ENCODE data around the gene NLRX1. TPM values are rescaled to one million over a fixed set of nuclear protein-coding genes. Genes with fewer than 3 reads are reported as not detected.

The NLRX1 gene
- total RNA-seq, 1 experiment from 2014 or later, result 16.7 TPM

DNA sequence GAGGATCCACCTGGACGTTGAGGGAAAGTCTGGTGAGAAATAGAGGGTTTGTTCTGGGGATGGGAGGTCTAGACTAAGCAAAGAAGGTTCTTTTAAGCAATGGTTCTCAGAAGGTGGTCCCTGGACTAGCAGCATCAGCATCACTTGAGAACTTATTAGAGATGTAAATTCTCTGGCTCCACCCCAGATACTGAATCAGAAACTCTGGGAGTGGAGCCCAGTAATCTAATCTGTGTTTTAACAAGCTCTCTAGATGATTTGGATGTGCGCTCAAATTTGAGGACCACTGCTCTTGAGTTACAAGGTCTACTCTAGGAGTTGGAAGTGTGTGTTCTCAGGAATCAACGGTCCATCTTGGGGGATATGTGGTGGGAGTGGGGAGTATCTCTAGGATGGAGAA is 23.0 kb upstream of the NLRX1 start:
- Mint-ChIP-seq H3K36me3 (ENCODE audit: insufficient read depth, unreplicated experiment) (no peaks in the 10 kb centered on the region), H3K4me1 (ENCODE audit: insufficient read depth, unreplicated experiment) (no peaks in the 10 kb centered on the region), H3K9me3 (ENCODE audit: unreplicated experiment) (no peaks in the 10 kb centered on the region), H3K4me3 (ENCODE audit: unreplicated experiment) (no peak overlapping the region), H3K27ac (ENCODE audit: low read depth, unreplicated experiment) (no peak overlapping the region), H3K27me3 (ENCODE audit: insufficient read depth, unreplicated experiment) (peaks cover 16% of the 10 kb centered on the region)
- intact Hi-C loops (cut with micrococcal nuclease), result loop anchor here (1.0 to 2.0 kb wide), 2 partner anchors 52 to 177 kb away; no protein-coding TSS in a partner anchor
- TF ChIP-seq, protein P1, sequence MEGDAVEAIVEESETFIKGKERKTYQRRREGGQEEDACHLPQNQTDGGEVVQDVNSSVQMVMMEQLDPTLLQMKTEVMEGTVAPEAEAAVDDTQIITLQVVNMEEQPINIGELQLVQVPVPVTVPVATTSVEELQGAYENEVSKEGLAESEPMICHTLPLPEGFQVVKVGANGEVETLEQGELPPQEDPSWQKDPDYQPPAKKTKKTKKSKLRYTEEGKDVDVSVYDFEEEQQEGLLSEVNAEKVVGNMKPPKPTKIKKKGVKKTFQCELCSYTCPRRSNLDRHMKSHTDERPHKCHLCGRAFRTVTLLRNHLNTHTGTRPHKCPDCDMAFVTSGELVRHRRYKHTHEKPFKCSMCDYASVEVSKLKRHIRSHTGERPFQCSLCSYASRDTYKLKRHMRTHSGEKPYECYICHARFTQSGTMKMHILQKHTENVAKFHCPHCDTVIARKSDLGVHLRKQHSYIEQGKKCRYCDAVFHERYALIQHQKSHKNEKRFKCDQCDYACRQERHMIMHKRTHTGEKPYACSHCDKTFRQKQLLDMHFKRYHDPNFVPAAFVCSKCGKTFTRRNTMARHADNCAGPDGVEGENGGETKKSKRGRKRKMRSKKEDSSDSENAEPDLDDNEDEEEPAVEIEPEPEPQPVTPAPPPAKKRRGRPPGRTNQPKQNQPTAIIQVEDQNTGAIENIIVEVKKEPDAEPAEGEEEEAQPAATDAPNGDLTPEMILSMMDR (IDR thresholded peaks at IDR 0.05; ENCODE audit: unreplicated experiment), result no peak
- ChIA-PET POLR2A (interaction anchor here (0.6 to 1.9 kb wide), 5 partner anchors 10 to 411 kb away, joined by 3 to 6 read pairs (median 3); partner anchors contain the start of gene HINFP), CTCF (interaction anchor here (0.7 to 4.5 kb wide), 23 partner anchors 9 to 318 kb away, joined by 3 to 43 read pairs (median 4); partner anchors contain the start of genes C2CD2L and CBL)
- BruUV-seq (replicated peaks), result no TSS peak
- DNase-seq (ENCODE audit: unreplicated experiment), result no peak

DNA sequence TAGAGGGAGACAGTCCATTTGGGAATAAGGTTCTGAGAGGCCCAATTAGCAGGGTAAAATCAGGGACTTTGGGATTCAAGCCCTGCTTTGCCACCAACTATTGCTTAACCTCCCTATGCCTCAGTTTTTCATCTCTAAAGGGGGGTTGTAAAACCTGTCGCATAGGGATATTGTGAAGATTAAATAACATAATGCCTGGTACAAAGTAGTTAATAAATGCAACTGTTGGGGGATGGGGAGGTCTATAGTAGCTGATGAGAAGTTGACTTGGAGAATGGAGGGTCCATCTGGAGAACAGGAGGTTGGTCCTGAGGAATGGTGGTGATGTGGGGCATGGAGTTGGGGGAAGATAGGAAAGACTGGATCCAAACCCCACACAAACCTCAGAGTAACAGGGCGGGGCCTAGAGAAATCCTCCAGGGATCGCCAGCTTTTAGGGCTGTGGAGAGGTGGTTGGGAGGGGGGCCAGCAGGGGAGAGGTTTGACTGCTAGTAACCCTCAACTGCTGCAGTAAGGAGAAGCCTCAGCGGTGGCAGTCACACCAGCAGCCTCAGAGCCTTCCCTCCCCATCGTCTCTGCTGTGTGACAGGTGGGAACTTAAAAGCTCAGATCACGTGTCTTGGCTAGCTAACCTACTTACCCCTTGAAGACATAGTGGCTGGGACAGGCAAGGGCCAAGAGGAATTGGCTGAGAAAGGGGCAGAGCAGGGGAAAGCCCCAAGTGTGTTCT is 20.8 kb upstream of the NLRX1 start:
- BruUV-seq (replicated peaks), result no TSS peak
- TF ChIP-seq, protein P1 (IDR thresholded peaks at IDR 0.05; ENCODE audit: unreplicated experiment), result no peak
- H3K4me3 Mint-ChIP-seq (ENCODE audit: unreplicated experiment), result peak overlapping the region; percentile 67
- DNase-seq (ENCODE audit: unreplicated experiment), result no peak
- CTCF ChIA-PET, result interaction anchor here (0.6 to 2.4 kb wide), 7 partner anchors 12 to 55 kb away, joined by 3 to 10 read pairs (median 3); no protein-coding TSS in a partner anchor
- H3K27ac Mint-ChIP-seq (ENCODE audit: low read depth, unreplicated experiment), result no peak overlapping the region
- intact Hi-C loops (cut with micrococcal nuclease), result no loop called here
- no peaks in the 10 kb centered on the region for H3K36me3 Mint-ChIP-seq (ENCODE audit: insufficient read depth, unreplicated experiment)
- POLR2A ChIA-PET, result interaction anchor here (0.8 to 1.9 kb wide), 3 partner anchors 8 to 80 kb away, joined by 4 read pairs; partner anchors contain the start of gene VPS11
- no peaks in the 10 kb centered on the region for H3K9me3 Mint-ChIP-seq (ENCODE audit: unreplicated experiment)
- peaks cover 16% of the 10 kb centered on the region for H3K27me3 Mint-ChIP-seq (ENCODE audit: insufficient read depth, unreplicated experiment)
- H3K4me1 Mint-ChIP-seq (ENCODE audit: insufficient read depth, unreplicated experiment), result no peaks in the 10 kb centered on the region

DNA sequence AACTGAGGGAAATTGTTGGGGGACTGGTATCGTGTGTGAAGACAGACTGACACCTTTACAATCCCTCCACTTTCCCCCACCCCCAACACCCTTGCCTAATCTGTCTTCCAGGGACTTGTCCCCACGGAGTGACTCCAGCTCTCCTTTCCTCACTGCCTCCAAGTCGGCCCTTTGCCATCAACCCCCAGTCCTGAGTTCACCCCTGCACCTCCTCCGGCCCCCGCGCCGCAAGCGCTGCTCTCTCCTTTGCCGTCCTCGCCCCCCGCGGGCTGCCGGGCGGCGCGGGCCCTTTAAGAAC is 19.9 kb upstream of the NLRX1 start:
- Mint-ChIP-seq H3K36me3 (ENCODE audit: insufficient read depth, unreplicated experiment) (no peaks in the 10 kb centered on the region), H3K27ac (ENCODE audit: low read depth, unreplicated experiment) (no peak overlapping the region), H3K4me3 (ENCODE audit: unreplicated experiment) (peak overlapping the region; percentile 67), H3K9me3 (ENCODE audit: unreplicated experiment) (no peaks in the 10 kb centered on the region), H3K27me3 (ENCODE audit: insufficient read depth, unreplicated experiment) (peaks cover 16% of the 10 kb centered on the region), H3K4me1 (ENCODE audit: insufficient read depth, unreplicated experiment) (no peaks in the 10 kb centered on the region)
- POLR2A ChIA-PET, result interaction anchor here (1.2 kb wide), 1 partner anchor 55 kb away, joined by 4 read pairs; no protein-coding TSS in a partner anchor
- BruUV-seq (replicated peaks), result no TSS peak
- intact Hi-C loops (cut with micrococcal nuclease), result no loop called here
- DNase-seq (ENCODE audit: unreplicated experiment), result no peak
- CTCF ChIA-PET, result interaction anchor here (0.6 to 2.4 kb wide), 3 partner anchors 16 to 48 kb away, joined by 3 to 10 read pairs (median 3); no protein-coding TSS in a partner anchor
- TF ChIP-seq, protein P1 (IDR thresholded peaks at IDR 0.05; ENCODE audit: unreplicated experiment), result no peak

DNA sequence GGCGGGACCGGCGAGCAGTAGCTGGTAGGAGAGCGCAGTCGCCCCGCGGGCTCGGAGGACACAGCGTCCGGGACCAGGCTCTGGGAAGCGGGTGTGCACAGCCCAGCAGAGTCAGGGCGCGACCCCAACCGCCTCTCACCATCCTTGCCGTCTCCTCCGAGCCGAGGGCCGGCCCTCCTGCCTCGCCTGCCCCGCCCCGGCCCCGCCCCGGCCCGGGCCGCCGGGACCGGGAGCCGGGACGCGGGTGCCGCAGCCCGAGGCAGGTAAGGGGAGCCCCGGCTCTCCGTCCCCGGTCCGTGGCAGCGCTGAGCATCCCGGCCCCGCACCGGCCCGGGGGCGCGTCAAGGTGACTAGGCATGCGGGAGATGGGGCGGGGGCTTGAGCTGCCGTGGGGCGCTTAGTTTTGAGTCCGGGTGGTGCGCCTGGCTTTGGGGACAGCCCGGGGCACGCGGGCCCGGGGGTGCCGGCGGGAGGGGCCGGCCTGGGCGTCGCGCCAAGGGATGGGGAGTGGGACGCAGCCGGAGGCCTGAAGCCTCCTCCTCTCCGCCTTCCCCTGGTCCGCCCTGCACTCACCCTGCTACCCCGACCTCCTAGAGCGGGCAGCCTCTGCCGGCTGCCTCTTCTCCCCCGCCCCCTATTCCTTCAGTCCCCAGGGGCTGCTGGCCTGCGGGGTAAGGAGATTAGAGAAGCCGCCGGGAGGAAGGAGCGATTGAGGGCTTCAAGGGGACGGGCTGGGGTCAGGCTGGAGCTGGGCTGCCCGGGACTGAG is 19.3 kb upstream of the NLRX1 start, which contains the start of gene ABCG4:
Gene ABCG4 (plus strand): TSS at position 35 of the 768 bp plus-strand sequence. CDS start 914 bp downstream, outside the sequence.
- no TSS peak for BruUV-seq (replicated peaks)
- POLR2A ChIA-PET, result interaction anchor here (0.6 to 1.2 kb wide), 2 partner anchors 55 to 80 kb away, joined by 3 to 4 read pairs; no protein-coding TSS in a partner anchor
- peak; percentile 14 for DNase-seq (ENCODE audit: unreplicated experiment)
- peak within 1 kb of the TSS; percentile 67 for H3K4me3 Mint-ChIP-seq (ENCODE audit: unreplicated experiment)
- no peaks in the 10 kb centered on the region for H3K36me3 Mint-ChIP-seq (ENCODE audit: insufficient read depth, unreplicated experiment)
- intact Hi-C loops (cut with micrococcal nuclease), result no loop called here
- CTCF ChIA-PET, result interaction anchor here (1.1 to 2.4 kb wide), 2 partner anchors 16 to 48 kb away, joined by 3 to 10 read pairs; no protein-coding TSS in a partner anchor
- peaks cover 16% of the 10 kb centered on the region for H3K27me3 Mint-ChIP-seq (ENCODE audit: insufficient read depth, unreplicated experiment)
- no peak within 1 kb of the TSS for H3K27ac Mint-ChIP-seq (ENCODE audit: low read depth, unreplicated experiment)
- H3K9me3 Mint-ChIP-seq (ENCODE audit: unreplicated experiment), result no peaks in the 10 kb centered on the region
- TF ChIP-seq, protein P1 (IDR thresholded peaks at IDR 0.05; ENCODE audit: unreplicated experiment), result no peak
- H3K4me1 Mint-ChIP-seq (ENCODE audit: insufficient read depth, unreplicated experiment), result no peaks in the 10 kb centered on the region

All from MCF 10A (cell line).